IMR-90 (cell line): ENCODE results near the gene TEX261. TPM values are rescaled to one million over a fixed set of nuclear protein-coding genes. Genes with fewer than 3 reads are reported as not detected.

Experiments
- ATAC-seq: fragments of 200-7000 bp; cut with Tn5 transposase; 2 replicates; pipeline ENCODE4 v1.9.1; 2020; ENCODE audit warnings: low read depth, mild to moderate bottlenecking, moderate library complexity
- BruUV-seq: library from RNA; stranded (reverse); fragments of 400-500 nt; replicated peaks from 2 replicates; lab custom pipeline; 2021; lab: Mats Ljungman, UMichigan
- CTCF ChIA-PET: fragments of 300-600 bp; formaldehyde crosslinking; extraction: SDS; loops from one replicate; lab custom pipeline; 2021; ENCODE audit warnings: antibody characterized with exemption; lab: Yijun Ruan, JAX
- POLR2A ChIA-PET: fragments of 300-600 bp; sonication (Branson Sonifier 250); formaldehyde crosslinking; loops from one replicate; lab custom pipeline; 2022; ENCODE audit warnings: antibody characterized with exemption; ENCODE audit not compliant: unreplicated experiment; lab: Charles Lee
- DNase-seq: peaks from one replicate; pipeline ENCODE4 v3.0.0; 2013
- H2AFZ ChIP-seq: replicated peaks from 2 replicates; pipeline ENCODE3; 2013; ENCODE audit warnings: low read length, mild to moderate bottlenecking; ENCODE audit not compliant: poor library complexity
- H2AK5ac ChIP-seq: 2 replicates; pipeline ENCODE4 v1.6.1; 2013; ENCODE audit warnings: low read depth, low read length, inconsistent platforms
- H2AK9ac ChIP-seq: replicated peaks from 2 replicates; pipeline ENCODE3; 2013; ENCODE audit warnings: mild to moderate bottlenecking, low read depth, low read length, moderate library complexity; ENCODE audit not compliant: poor library complexity
- H2BK120ac ChIP-seq: 2 replicates; pipeline ENCODE4 v1.6.1; 2013; ENCODE audit warnings: low read depth, low read length, inconsistent platforms
- H2BK15ac ChIP-seq: 3 replicates; pipeline ENCODE4 v1.6.1; 2013; ENCODE audit warnings: low read depth, low read length, inconsistent platforms
- H2BK20ac ChIP-seq: 2 replicates; pipeline ENCODE4 v1.6.1; 2013; ENCODE audit warnings: low read depth, mild to moderate bottlenecking, inconsistent platforms, low read length, moderate library complexity
- H2BK5ac ChIP-seq: 2 replicates; pipeline ENCODE4 v1.6.1; 2013; ENCODE audit warnings: mild to moderate bottlenecking, low read depth, low read length, inconsistent platforms; ENCODE audit not compliant: poor library complexity, severe bottlenecking
- H3K14ac ChIP-seq: replicated peaks from 2 replicates; pipeline ENCODE4 v1.6.1; 2013; ENCODE audit warnings: low read depth, low read length, inconsistent platforms
- H3K18ac ChIP-seq: 2 replicates; pipeline ENCODE4 v1.6.1; 2013; ENCODE audit warnings: low read depth, low read length, control low read depth
- H3K23ac ChIP-seq: 2 replicates; pipeline ENCODE4 v1.6.1; 2013; ENCODE audit warnings: low read depth, low read length, inconsistent platforms
- H3K27ac ChIP-seq: 2 replicates; pipeline ENCODE4 v1.5.1; 2013; ENCODE audit warnings: mild to moderate bottlenecking, control low read depth, low read length; ENCODE audit not compliant: insufficient read depth
- H3K27me3 ChIP-seq: 2 replicates; pipeline ENCODE4 v1.6.1; 2013; ENCODE audit warnings: low read length; ENCODE audit not compliant: control insufficient read depth, insufficient read depth
- H3K36me3 ChIP-seq: 2 replicates; pipeline ENCODE4 v1.6.1; 2013; ENCODE audit warnings: low read length, mixed read lengths; ENCODE audit not compliant: control insufficient read depth, insufficient read depth
- H3K4ac ChIP-seq: 2 replicates; pipeline ENCODE4 v1.6.1; 2013; ENCODE audit warnings: low read depth, low read length, inconsistent platforms
- H3K4me1 ChIP-seq: 2 replicates; pipeline ENCODE4 v1.6.1; 2013; ENCODE audit warnings: low read length, mixed read lengths; ENCODE audit not compliant: control insufficient read depth, insufficient read depth
- H3K4me2 ChIP-seq: 2 replicates; pipeline ENCODE4 v1.6.1; 2013; ENCODE audit warnings: low read depth, mild to moderate bottlenecking, control low read depth, low read length, moderate library complexity
- H3K4me3 ChIP-seq: 2 replicates; pipeline ENCODE4 v1.5.1; 2013; ENCODE audit warnings: low read depth, mild to moderate bottlenecking, control low read depth, low read length, moderate library complexity; ENCODE audit not compliant: insufficient read depth
- H3K56ac ChIP-seq: 2 replicates; pipeline ENCODE4 v1.6.1; 2013; ENCODE audit warnings: low read length, inconsistent platforms; ENCODE audit not compliant: insufficient read depth; ENCODE audit errors: extremely low read depth
- H3K79me1 ChIP-seq, 2 experiments: 2 replicates each; pipeline ENCODE4 v1.6.1; 2013; ENCODE audit warnings: low read length in 2 of 2, inconsistent platforms in 1 of 2, low read depth in 1 of 2
- H3K9ac ChIP-seq: 2 replicates; pipeline ENCODE4 v1.6.1; 2013; ENCODE audit warnings: low read depth, low read length, control low read depth
- H3K9me1 ChIP-seq: 2 replicates; pipeline ENCODE4 v1.6.1; 2013; ENCODE audit warnings: low read length, inconsistent platforms; ENCODE audit not compliant: insufficient read depth
- H3K9me3 ChIP-seq: 2 replicates; pipeline ENCODE4 v1.6.1; 2013; ENCODE audit warnings: low read length; ENCODE audit not compliant: control insufficient read depth, insufficient read depth
- H4K20me1 ChIP-seq: 2 replicates; pipeline ENCODE4 v1.6.1; 2013; ENCODE audit warnings: low read length, inconsistent platforms; ENCODE audit not compliant: insufficient read depth
- H4K5ac ChIP-seq: 2 replicates; pipeline ENCODE4 v1.6.1; 2013; ENCODE audit warnings: mild to moderate bottlenecking, low read depth, low read length, control low read depth
- H4K8ac ChIP-seq, 2 experiments: 2 replicates each; pipeline ENCODE4 v1.6.1; 2013; ENCODE audit warnings: low read depth in 2 of 2, low read length in 2 of 2, control low read depth in 1 of 2, inconsistent platforms in 1 of 2
- H4K91ac ChIP-seq: 2 replicates; pipeline ENCODE4 v1.6.1; 2013; ENCODE audit warnings: low read depth, low read length, inconsistent platforms; ENCODE audit not compliant: insufficient read depth
- BHLHE40 ChIP-seq: fragments of 150-350 bp; IDR thresholded peaks from 2 replicates; pipeline ENCODE4 v1.6.1; 2016; ENCODE audit warnings: mild to moderate bottlenecking, low read depth, low read length
- CHD1 ChIP-seq: IDR thresholded peaks from 2 replicates; pipeline ENCODE4 v1.6.1; 2012; ENCODE audit warnings: low read depth, low read length, improper control_type of control experiment
- FOS ChIP-seq: fragments of 150-350 bp; IDR thresholded peaks from 2 replicates; pipeline ENCODE4 v1.6.1; 2016; ENCODE audit warnings: low read depth, low read length
- MAFK ChIP-seq: IDR thresholded peaks from 2 replicates; pipeline ENCODE4 v1.6.1; 2012; ENCODE audit warnings: low read depth, low read length, improper control_type of control experiment
- MAZ ChIP-seq: IDR thresholded peaks from 2 replicates; pipeline ENCODE4 v1.6.1; 2012; ENCODE audit warnings: low read depth, mild to moderate bottlenecking, low read length, improper control_type of control experiment, moderate library complexity, borderline replicate concordance
- NFE2L2 ChIP-seq: fragments of 150-350 bp; IDR thresholded peaks from 2 replicates; pipeline ENCODE4 v1.6.1; 2016; ENCODE audit warnings: low read depth, mild to moderate bottlenecking, low read length
- POLR2A ChIP-seq: IDR thresholded peaks from 2 replicates; pipeline ENCODE4 v1.6.1; 2012; ENCODE audit warnings: mild to moderate bottlenecking, low read depth, low read length
- RCOR1 ChIP-seq: IDR thresholded peaks from 2 replicates; pipeline ENCODE4 v1.6.1; 2012; ENCODE audit warnings: mild to moderate bottlenecking, low read length, improper control_type of control experiment; ENCODE audit not compliant: insufficient replicate concordance
- USF2 ChIP-seq: fragments of 150-350 bp; IDR thresholded peaks from 2 replicates; pipeline ENCODE4 v1.6.1; 2017; ENCODE audit warnings: mild to moderate bottlenecking, antibody characterized with exemption, low read length, low read depth
- WGBS, 2 experiments: methylation state at CpG; one replicate each; pipeline versions ENCODE4 v1.1.5 to v1.1.7; 2013; ENCODE audit warnings: missing lambda C conversion rate in 2 of 2; ENCODE audit not compliant: insufficient read length in 1 of 2; ENCODE audit errors: extremely low coverage in 2 of 2; 5-methylcytosine and 5-hydroxymethylcytosine counted together
- dilution Hi-C: fragments of 300-500 bp; cut with HindIII; formaldehyde crosslinking; loops from one replicate; pipeline ENCODE4 v1.14.3; 2018; ENCODE audit warnings: low sequenced_read_pairs; ENCODE audit not compliant: unreplicated experiment
- in situ Hi-C: fragments of 300-500 bp; cut with MboI; formaldehyde crosslinking; loops from 3 replicates; pipeline ENCODE4 v1.14.3; 2019; ENCODE audit warnings: low sequenced_read_pairs, inconsistent platforms, mixed read lengths
- intact Hi-C: fragments of 100-400 bp; cut with micrococcal nuclease; formaldehyde crosslinking; loops from 2 replicates; pipeline ENCODE4 v1.10.0; 2022
- polyA plus RNA-seq, 3 experiments: library from polyadenylated mRNA; depleted of rRNA; stranded (reverse); fragments of >200 nt; gene quantifications; 2 replicates each; pipeline ENCODE4 v1.2.3, GENCODE V29; 2012; ENCODE audit warnings: low replicate concordance in 1 of 3
- total RNA-seq: library from RNA; depleted of rRNA; stranded (reverse); fragments of >200 nt; gene quantifications from 2 replicates; pipeline ENCODE4 v1.2.3, GENCODE V29; 2012
- TF ChIP-seq, protein P1 (sequence below): conservative IDR thresholded peaks from 2 replicates; pipeline ENCODE4 v1.5.1; 2012; ENCODE audit warnings: mild to moderate bottlenecking, low read depth, low read length, improper control_type of control experiment

TEX261 gene
- total and polyA plus RNA-seq, 2 of the 4 experiments (the other 2 are of a cell fraction), result 26.3 to 69.8 TPM

- ATAC-seq, result no peak
- no peak overlapping the region for H3K27ac ChIP-seq
- no peak overlapping the region for H3K4ac ChIP-seq
- H3K79me1 ChIP-seq, result no peaks in the 10 kb centered on the region
- dilution Hi-C loops (no loop called here), intact Hi-C loops (loop anchor here (5.0 kb wide), 1 partner anchor 88 kb away; the partner anchor contains the start of gene NAGK), in situ Hi-C loops (loop anchor here (10.0 kb wide), 1 partner anchor 685 kb away; the partner anchor contains the start of gene SNRPG)
- H3K4me1 ChIP-seq, result peaks cover 5% of the 10 kb centered on the region; the same call in 1 of the 2 replicates
- POLR2A ChIA-PET, result no interaction called here
- H3K14ac ChIP-seq, result no peak overlapping the region
- CTCF ChIA-PET, result no interaction called here
- H4K91ac ChIP-seq, result no peak overlapping the region
- H4K20me1 ChIP-seq, result peaks cover 2% of the 10 kb centered on the region; the same call in 1 of the 2 replicates
- H3K23ac ChIP-seq, result no peak overlapping the region
- no peak overlapping the region for H2AK5ac ChIP-seq
- H3K36me3 ChIP-seq, result no peaks in the 10 kb centered on the region; the same call in 1 of the 2 replicates
- no peak overlapping the region for H3K9ac ChIP-seq
- H3K18ac ChIP-seq, result no peak overlapping the region
- no peaks in the 10 kb centered on the region for H3K9me3 ChIP-seq
- no peak for TF ChIP-seq POLR2A
- TF ChIP-seq, protein P1, sequence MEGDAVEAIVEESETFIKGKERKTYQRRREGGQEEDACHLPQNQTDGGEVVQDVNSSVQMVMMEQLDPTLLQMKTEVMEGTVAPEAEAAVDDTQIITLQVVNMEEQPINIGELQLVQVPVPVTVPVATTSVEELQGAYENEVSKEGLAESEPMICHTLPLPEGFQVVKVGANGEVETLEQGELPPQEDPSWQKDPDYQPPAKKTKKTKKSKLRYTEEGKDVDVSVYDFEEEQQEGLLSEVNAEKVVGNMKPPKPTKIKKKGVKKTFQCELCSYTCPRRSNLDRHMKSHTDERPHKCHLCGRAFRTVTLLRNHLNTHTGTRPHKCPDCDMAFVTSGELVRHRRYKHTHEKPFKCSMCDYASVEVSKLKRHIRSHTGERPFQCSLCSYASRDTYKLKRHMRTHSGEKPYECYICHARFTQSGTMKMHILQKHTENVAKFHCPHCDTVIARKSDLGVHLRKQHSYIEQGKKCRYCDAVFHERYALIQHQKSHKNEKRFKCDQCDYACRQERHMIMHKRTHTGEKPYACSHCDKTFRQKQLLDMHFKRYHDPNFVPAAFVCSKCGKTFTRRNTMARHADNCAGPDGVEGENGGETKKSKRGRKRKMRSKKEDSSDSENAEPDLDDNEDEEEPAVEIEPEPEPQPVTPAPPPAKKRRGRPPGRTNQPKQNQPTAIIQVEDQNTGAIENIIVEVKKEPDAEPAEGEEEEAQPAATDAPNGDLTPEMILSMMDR, result no peak
- TF ChIP-seq USF2, result no peak
- no peak for TF ChIP-seq MAZ
- no peak for TF ChIP-seq CHD1
- no peak for TF ChIP-seq FOS
- TF ChIP-seq NFE2L2, result no peak
- no peak for TF ChIP-seq MAFK
- no peak for TF ChIP-seq RCOR1
- no peak for TF ChIP-seq BHLHE40
- no peak overlapping the region for H3K4me2 ChIP-seq
- no peak overlapping the region for H2BK20ac ChIP-seq
- H2AK9ac ChIP-seq, result no peak overlapping the region
- H2BK120ac ChIP-seq, result no peak overlapping the region
- no peak overlapping the region for H4K8ac ChIP-seq
- no peaks in the 10 kb centered on the region for H3K27me3 ChIP-seq
- 90% methylated on average over 2 of the region's 9 CpGs; no CpG with 5 or more reads in 1 of the 2 experiments for WGBS, 2 experiments
- no peak overlapping the region for H4K5ac ChIP-seq
- H3K56ac ChIP-seq, result no peak overlapping the region
- H2AFZ ChIP-seq, result no peak overlapping the region
- peaks cover 12% of the 10 kb centered on the region for H3K9me1 ChIP-seq
- H3K4me3 ChIP-seq, result no peak overlapping the region
- BruUV-seq, result no TSS peak
- no peak overlapping the region for H2BK15ac ChIP-seq
- no peak overlapping the region for H2BK5ac ChIP-seq
- DNase-seq, result no peak
Observed at GRCh38 chr2:70979626-70980025, 15.0 kb downstream of the TEX261 start.
